GM23338 (cell line): ENCODE measurements around the gene FAM25G. TPM values are rescaled to one million over a fixed set of nuclear protein-coding genes. Genes with fewer than 3 reads are reported as not detected.
A peak's percentile ranks its signal among the peaks of the same experiment; 100 is the strongest.
"Not testable (repeated sequence)": the region's sequence is repeated elsewhere in the genome, so short reads cannot be mapped to it uniquely, and the experiment has no call there.

Experiments
- ATAC-seq: fragments of 200-7000 bp; cut with Tn5 transposase; 3 replicates; pipeline ENCODE4 v1.9.1; 2020
- DNase-seq: peaks from one replicate; pipeline ENCODE4 v3.0.0-alpha.2; 2015; ENCODE audit warnings: low spot score
- H2AFZ ChIP-seq: fragments of 200-600 bp; sonication (generic); 2 replicates; pipeline ENCODE4 v1.8.0; 2016; ENCODE audit warnings: antibody characterized with exemption, mild to moderate bottlenecking, moderate library complexity
- H3F3A ChIP-seq: fragments of 200-600 bp; sonication (generic); replicated peaks from 2 replicates; pipeline ENCODE4 v1.8.0; 2017; ENCODE audit warnings: antibody characterized with exemption, mixed run types, low read depth
- H3K27ac ChIP-seq: fragments of 200-600 bp; sonication (generic); 2 replicates; pipeline ENCODE4 v1.6.1; 2016; ENCODE audit warnings: low read depth
- H3K27me3 ChIP-seq: fragments of 200-600 bp; sonication (generic); 2 replicates; pipeline ENCODE4 v1.8.0; 2016; ENCODE audit warnings: mild to moderate bottlenecking, mixed run types, moderate library complexity; ENCODE audit not compliant: insufficient read depth
- H3K36me3 ChIP-seq: fragments of 200-600 bp; sonication (generic); 2 replicates; pipeline ENCODE4 v1.8.0; 2016; ENCODE audit warnings: mild to moderate bottlenecking; ENCODE audit not compliant: insufficient read depth
- H3K4me1 ChIP-seq: fragments of 200-600 bp; sonication (generic); 2 replicates; pipeline ENCODE4 v1.8.0; 2016; ENCODE audit warnings: mild to moderate bottlenecking, moderate library complexity; ENCODE audit not compliant: insufficient read depth
- H3K4me2 ChIP-seq: fragments of 200-600 bp; sonication (generic); 2 replicates; pipeline ENCODE4 v1.7.1; 2017; ENCODE audit warnings: mixed run types
- H3K4me3 ChIP-seq: fragments of 200-600 bp; sonication (generic); 2 replicates; pipeline ENCODE4 v1.6.1; 2016; ENCODE audit warnings: mixed run types
- H3K79me2 ChIP-seq: fragments of 200-600 bp; sonication (generic); replicated peaks from 2 replicates; pipeline ENCODE4 v1.8.0; 2017; ENCODE audit warnings: mild to moderate bottlenecking; ENCODE audit not compliant: insufficient read depth
- H3K9me2 ChIP-seq: fragments of 200-600 bp; sonication (generic); 2 replicates; pipeline ENCODE4 v1.8.0; 2017; ENCODE audit not compliant: insufficient read depth
- H4K20me1 ChIP-seq: fragments of 200-600 bp; sonication (generic); replicated peaks from 2 replicates; pipeline ENCODE4 v1.8.0; 2017; ENCODE audit warnings: mild to moderate bottlenecking; ENCODE audit not compliant: insufficient read depth
- H3K27ac Mint-ChIP-seq: 2 replicates; pipeline ENCODE4 v1.8.0; 2020; ENCODE audit warnings: inconsistent platforms, mild to moderate bottlenecking, moderate library complexity, mixed read lengths
- H3K27me3 Mint-ChIP-seq: 3 replicates; pipeline ENCODE4 v1.8.0; 2022; ENCODE audit warnings: low read depth, mild to moderate bottlenecking, moderate library complexity, mixed read lengths, inconsistent platforms; ENCODE audit not compliant: insufficient read depth, poor library complexity
- H3K36me3 Mint-ChIP-seq: 3 replicates; pipeline ENCODE4 v1.8.0; 2021; ENCODE audit warnings: low read depth, mild to moderate bottlenecking, inconsistent platforms, moderate library complexity, mixed read lengths
- H3K4me1 Mint-ChIP-seq: 3 replicates; pipeline ENCODE4 v1.8.0; 2020; ENCODE audit warnings: mild to moderate bottlenecking, inconsistent platforms, mixed read lengths
- H3K4me3 Mint-ChIP-seq: 3 replicates; pipeline ENCODE4 v1.8.0; 2021; ENCODE audit warnings: moderate library complexity, mild to moderate bottlenecking, inconsistent platforms, mixed read lengths
- H3K9me3 Mint-ChIP-seq: 3 replicates; pipeline ENCODE4 v1.8.0; 2020; ENCODE audit warnings: moderate library complexity, mild to moderate bottlenecking, inconsistent platforms, mixed read lengths
- polyA plus RNA-seq: library from polyadenylated mRNA; unstranded; fragments of >200 nt; fragmentation: Nextera tagmentation; extraction: Ambion mirVana; gene quantifications from 2 replicates; pipeline ENCODE4 v1.2.1, GENCODE V29; 2016
- total RNA-seq: library from RNA; depleted of rRNA; stranded (reverse); fragments of >200 nt; shearing (Covaris generic); gene quantifications from 2 replicates; pipeline ENCODE4 v1.2.3, GENCODE V29; 2014

The FAM25G gene
- total and polyA plus RNA-seq, 2 experiments from 2014 or later = not detected

- H3K27ac ChIP-seq, H3K27me3 Mint-ChIP-seq, DNase-seq, H3K9me3 Mint-ChIP-seq, H3K36me3 ChIP-seq, H4K20me1 ChIP-seq, H3K4me1 Mint-ChIP-seq, ATAC-seq, H3F3A ChIP-seq, H2AFZ ChIP-seq, H3K36me3 Mint-ChIP-seq, H3K4me2 ChIP-seq, H3K4me1 ChIP-seq, H3K27me3 ChIP-seq, H3K79me2 ChIP-seq, H3K27ac Mint-ChIP-seq, H3K4me3 ChIP-seq, H3K4me3 Mint-ChIP-seq, H3K9me2 ChIP-seq: not testable (repeated sequence)
Observed at GRCh38 chr10:47484786-47485185, 6.7 kb downstream of the FAM25G start.

GRCh38 chr10:47483923-47484322 is 7.6 kb downstream of the FAM25G start, which contains the start of gene ANXA8:
ANXA8 (minus strand) TSS chr10:47484115; CDS start chr10:47483933, 182 bp downstream.
- not testable (repeated sequence) for H3K9me2 ChIP-seq, H3F3A ChIP-seq, H3K4me1 ChIP-seq, H2AFZ ChIP-seq, DNase-seq, H4K20me1 ChIP-seq, H3K36me3 ChIP-seq, H3K9me3 Mint-ChIP-seq, H3K4me3 Mint-ChIP-seq, H3K79me2 ChIP-seq, H3K27me3 ChIP-seq, H3K27me3 Mint-ChIP-seq, H3K4me2 ChIP-seq, H3K36me3 Mint-ChIP-seq, H3K4me1 Mint-ChIP-seq, H3K27ac Mint-ChIP-seq, H3K4me3 ChIP-seq, ATAC-seq, H3K27ac ChIP-seq

DNA sequence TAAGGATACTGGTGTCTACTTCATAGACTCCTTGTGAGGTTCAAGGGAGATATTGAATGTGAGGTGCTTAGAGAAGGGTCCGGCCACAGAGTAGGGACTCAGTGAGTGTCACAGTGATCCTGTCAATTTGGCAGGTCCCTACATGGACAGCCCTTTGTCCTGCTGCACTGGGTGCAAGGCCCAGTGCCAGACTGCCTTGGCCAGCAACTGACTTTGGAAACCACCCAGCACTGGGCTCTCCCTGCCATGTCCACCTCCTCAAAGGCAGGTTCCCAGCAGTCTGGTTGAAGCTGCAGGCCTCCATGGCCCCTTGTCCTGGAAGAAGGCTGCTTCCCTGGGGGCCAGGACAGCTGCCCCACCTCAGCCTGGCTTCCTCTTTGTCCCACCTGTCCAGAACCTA is 9.1 kb downstream of the FAM25G start:
- not testable (repeated sequence) for H3F3A ChIP-seq, H3K27ac ChIP-seq, H3K4me3 ChIP-seq, H3K79me2 ChIP-seq, H3K27ac Mint-ChIP-seq, H3K9me3 Mint-ChIP-seq, H3K4me1 Mint-ChIP-seq, H3K36me3 ChIP-seq, H2AFZ ChIP-seq, DNase-seq, H3K27me3 Mint-ChIP-seq, H4K20me1 ChIP-seq, ATAC-seq, H3K27me3 ChIP-seq, H3K9me2 ChIP-seq, H3K4me2 ChIP-seq, H3K4me3 Mint-ChIP-seq, H3K36me3 Mint-ChIP-seq, H3K4me1 ChIP-seq

GRCh38 chr10:47481768-47482181 is 9.7 kb downstream of the FAM25G start:
- not testable (repeated sequence) for H3K36me3 Mint-ChIP-seq, H3K27me3 ChIP-seq, H2AFZ ChIP-seq, H3K36me3 ChIP-seq, H4K20me1 ChIP-seq, H3K4me2 ChIP-seq, H3K4me3 Mint-ChIP-seq, ATAC-seq, H3K9me3 Mint-ChIP-seq, H3K9me2 ChIP-seq, H3K4me3 ChIP-seq, H3K79me2 ChIP-seq, DNase-seq, H3K27ac ChIP-seq, H3K27me3 Mint-ChIP-seq, H3K4me1 Mint-ChIP-seq, H3F3A ChIP-seq, H3K27ac Mint-ChIP-seq, H3K4me1 ChIP-seq

GRCh38 chr10:47481182-47481766 is 10.2 kb downstream of the FAM25G start:
- H3K36me3 ChIP-seq, H3K9me2 ChIP-seq, H3K4me3 ChIP-seq, H3K27ac ChIP-seq, H3K27me3 Mint-ChIP-seq, H3K27me3 ChIP-seq, H3K36me3 Mint-ChIP-seq, H3K27ac Mint-ChIP-seq, H4K20me1 ChIP-seq, H3K4me2 ChIP-seq, H3K4me1 Mint-ChIP-seq, H2AFZ ChIP-seq, H3F3A ChIP-seq, H3K4me1 ChIP-seq, H3K9me3 Mint-ChIP-seq, H3K79me2 ChIP-seq, H3K4me3 Mint-ChIP-seq: not testable (repeated sequence)
- ATAC-seq (peak; percentile 87), DNase-seq (peak; percentile 3)

- not testable (repeated sequence) for H3K27ac Mint-ChIP-seq, H3K27ac ChIP-seq, H3K4me1 Mint-ChIP-seq, H3K79me2 ChIP-seq, H2AFZ ChIP-seq, H3K27me3 Mint-ChIP-seq, H3K36me3 ChIP-seq, H3K4me2 ChIP-seq, H3K4me3 ChIP-seq, DNase-seq, H3K36me3 Mint-ChIP-seq, H3F3A ChIP-seq, H4K20me1 ChIP-seq, H3K27me3 ChIP-seq, H3K4me3 Mint-ChIP-seq, H3K9me3 Mint-ChIP-seq, H3K9me2 ChIP-seq, H3K4me1 ChIP-seq
- peak; percentile 32 for ATAC-seq
Observed at GRCh38 chr10:47480133-47480532, 11.4 kb downstream of the FAM25G start.

DNA sequence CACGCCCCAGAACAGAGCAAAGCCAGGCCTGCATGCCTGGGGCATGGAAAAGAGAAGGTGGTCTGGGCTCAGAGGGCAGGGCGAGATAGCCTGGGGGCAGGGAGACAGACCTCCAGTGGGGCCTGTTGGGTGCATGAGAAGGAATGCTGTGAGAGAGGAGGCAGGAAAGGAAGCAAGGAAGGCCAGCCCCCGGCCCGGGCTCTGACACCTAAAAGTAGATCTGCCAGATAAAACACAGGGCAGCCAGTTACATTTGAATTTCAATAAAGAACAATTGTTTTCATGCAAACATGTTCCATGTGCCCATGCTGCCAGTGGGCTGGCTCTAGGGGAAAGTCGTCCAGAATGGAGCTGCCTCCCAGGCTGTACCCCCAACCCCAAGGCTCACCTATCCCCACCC is 13.4 kb downstream of the FAM25G start:
- H3K9me3 Mint-ChIP-seq, H4K20me1 ChIP-seq: not testable (repeated sequence)
- peak; percentile 45 for ATAC-seq

More for the DNA sequence above, 13.4 kb downstream of the FAM25G start:
- not testable (repeated sequence) for H3K27me3 ChIP-seq, H3K27ac ChIP-seq, H2AFZ ChIP-seq, H3K36me3 Mint-ChIP-seq, H3K4me3 Mint-ChIP-seq, H3K27ac Mint-ChIP-seq, H3K36me3 ChIP-seq, H3K4me1 ChIP-seq, H3K4me1 Mint-ChIP-seq, H3K27me3 Mint-ChIP-seq, H3K4me3 ChIP-seq, H3F3A ChIP-seq, DNase-seq, H3K79me2 ChIP-seq, H3K4me2 ChIP-seq, H3K9me2 ChIP-seq
